Tongue (tissue), 2 donors: ENCODE data around the gene ZNF343. TPM values are rescaled to one million over a fixed set of nuclear protein-coding genes. Genes with fewer than 3 reads are reported as not detected.
A peak's percentile ranks its signal among the peaks of the same experiment; 100 is the strongest.
"Not testable (repeated sequence)": the region's sequence is repeated elsewhere in the genome, so short reads cannot be mapped to it uniquely, and the experiment has no call there.

Experiments
- DNase-seq: peaks from one replicate; pipeline ENCODE4 v3.0.0-alpha.2; 2015
- total RNA-seq: library from RNA; depleted of rRNA; stranded (reverse); fragments of >200 nt; gene quantifications from one replicate; pipeline ENCODE4 v1.2.3, GENCODE V29; 2014

The ZNF343 gene
- 21.8 TPM for total RNA-seq

DNA sequence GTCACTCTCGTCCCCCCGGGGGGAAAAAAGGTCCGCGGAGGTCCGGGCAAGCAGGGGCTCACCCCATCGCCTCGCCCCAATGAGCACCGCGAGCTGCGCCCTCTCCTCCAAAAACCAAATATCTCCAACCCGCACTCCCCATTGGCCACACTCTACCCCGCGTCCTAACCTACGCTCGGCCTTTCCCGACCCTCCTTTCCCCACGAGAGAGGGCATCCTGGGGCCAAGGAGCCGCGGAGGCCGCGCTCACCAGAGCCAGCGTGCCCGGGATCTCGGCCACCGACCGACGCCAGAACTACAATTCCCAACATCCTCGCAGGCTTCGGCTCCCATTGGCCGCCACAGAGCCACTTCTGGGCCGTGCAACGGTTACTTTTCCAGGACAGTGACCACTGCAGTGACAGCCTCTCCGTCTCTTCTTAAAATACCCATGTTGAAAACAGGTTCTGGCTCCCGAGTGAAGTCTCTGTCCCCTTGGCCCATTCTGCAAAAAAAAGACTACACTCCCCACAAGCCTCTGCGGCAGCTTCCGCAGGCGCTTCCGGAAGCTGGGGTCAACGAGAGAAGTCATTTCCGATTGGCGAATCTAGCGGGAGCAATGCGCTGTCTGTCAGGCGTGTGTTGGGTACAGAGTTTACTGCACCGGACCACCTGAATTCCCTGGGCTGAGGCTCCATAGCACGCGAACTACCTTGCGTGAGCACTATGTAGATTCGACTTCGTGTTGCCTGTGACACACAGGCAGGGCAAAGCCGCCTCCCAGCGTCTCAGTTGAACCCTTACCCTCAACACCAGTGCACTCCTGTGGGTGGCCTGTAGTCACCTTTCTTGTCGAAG is at the start of gene ZNF343:
Gene ZNF343, minus strand, starts transcription at position 285 of the 837 bp plus-strand sequence. CDS start 15,020 bp downstream, outside the sequence.
- DNase-seq: peak; percentile 94

GRCh38 chr20:2557873-2558580 is 49.3 kb upstream of the ZNF343 start:
- no peak for DNase-seq

GRCh38 chr20:2545594-2545993 is 36.9 kb upstream of the ZNF343 start:
- DNase-seq: no peak

DNA sequence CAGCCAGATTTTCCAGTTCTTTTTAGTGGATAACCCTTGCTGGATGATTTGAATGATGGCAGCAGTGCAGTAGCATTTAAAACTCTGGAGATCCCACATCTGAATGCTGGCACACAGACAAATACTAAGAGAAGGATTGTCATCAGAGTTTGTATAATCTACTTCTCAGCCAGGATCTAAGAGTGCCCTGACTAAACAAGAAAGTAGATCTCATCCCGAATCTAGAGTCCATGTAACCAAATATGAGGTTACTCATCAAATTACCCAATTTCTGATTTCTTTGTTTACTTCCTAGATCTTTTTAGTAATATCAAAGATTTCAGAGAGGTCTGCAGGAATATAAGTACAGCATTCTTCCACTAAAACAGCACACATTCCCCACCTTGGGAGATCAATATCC is 35.5 kb upstream of the ZNF343 start:
- no peak for DNase-seq

GRCh38 chr20:2542361-2542760 is 33.6 kb upstream of the ZNF343 start:
- DNase-seq: no peak

DNA sequence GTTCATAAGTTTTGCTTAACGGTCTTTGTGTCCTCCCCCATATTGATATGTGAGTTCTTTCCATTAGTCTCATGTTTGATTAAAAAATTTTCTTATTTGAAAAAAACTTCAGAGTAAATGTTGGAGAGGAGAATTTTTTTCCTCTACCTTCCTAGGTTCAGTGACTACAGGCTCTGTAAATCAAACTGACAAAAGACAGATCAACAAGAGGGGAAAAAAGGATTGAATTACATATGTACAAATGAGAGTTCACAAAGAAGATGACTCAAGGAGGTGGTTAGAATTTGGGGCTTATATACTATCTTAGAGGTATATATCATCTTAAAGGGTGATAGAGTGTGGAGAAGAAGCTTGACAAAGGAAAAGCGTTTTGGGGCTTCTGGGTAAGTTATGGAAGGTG is 33.2 kb upstream of the ZNF343 start:
- no peak for DNase-seq

- no peak for DNase-seq
These were observed 30.4 kb upstream of the ZNF343 start for GRCh38 chr20:2538931-2539720.

DNA sequence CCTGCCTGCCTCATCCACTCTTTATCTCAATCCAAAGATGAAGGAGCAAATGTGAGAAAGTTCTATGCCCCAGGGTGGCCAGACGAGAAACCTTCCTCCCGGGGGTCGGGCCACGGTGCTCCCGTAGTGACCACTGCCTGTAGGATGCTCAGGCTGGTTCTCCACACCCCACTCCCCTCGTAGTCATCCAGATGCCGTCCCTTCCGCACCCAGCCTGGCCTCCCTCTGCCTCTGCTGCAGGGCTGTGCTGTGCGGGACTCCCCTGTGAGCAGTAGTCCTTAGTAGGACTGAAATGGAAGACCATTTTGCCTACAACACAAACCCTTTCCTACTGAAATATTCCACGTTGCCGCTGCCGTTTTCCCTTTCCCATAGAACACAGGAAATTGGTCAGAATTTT is 29.6 kb upstream of the ZNF343 start:
- no peak for DNase-seq

- no peak for DNase-seq
These were observed 28.4 kb upstream of the ZNF343 start for GRCh38 chr20:2537101-2537500.

GRCh38 chr20:2536560-2536986 is 27.9 kb upstream of the ZNF343 start, which contains the start of gene TMC2:
Gene TMC2, plus strand, starts transcription at chr20:2536573. Its CDS starts 49 bp downstream, at chr20:2536622.
- no peak for DNase-seq

DNA sequence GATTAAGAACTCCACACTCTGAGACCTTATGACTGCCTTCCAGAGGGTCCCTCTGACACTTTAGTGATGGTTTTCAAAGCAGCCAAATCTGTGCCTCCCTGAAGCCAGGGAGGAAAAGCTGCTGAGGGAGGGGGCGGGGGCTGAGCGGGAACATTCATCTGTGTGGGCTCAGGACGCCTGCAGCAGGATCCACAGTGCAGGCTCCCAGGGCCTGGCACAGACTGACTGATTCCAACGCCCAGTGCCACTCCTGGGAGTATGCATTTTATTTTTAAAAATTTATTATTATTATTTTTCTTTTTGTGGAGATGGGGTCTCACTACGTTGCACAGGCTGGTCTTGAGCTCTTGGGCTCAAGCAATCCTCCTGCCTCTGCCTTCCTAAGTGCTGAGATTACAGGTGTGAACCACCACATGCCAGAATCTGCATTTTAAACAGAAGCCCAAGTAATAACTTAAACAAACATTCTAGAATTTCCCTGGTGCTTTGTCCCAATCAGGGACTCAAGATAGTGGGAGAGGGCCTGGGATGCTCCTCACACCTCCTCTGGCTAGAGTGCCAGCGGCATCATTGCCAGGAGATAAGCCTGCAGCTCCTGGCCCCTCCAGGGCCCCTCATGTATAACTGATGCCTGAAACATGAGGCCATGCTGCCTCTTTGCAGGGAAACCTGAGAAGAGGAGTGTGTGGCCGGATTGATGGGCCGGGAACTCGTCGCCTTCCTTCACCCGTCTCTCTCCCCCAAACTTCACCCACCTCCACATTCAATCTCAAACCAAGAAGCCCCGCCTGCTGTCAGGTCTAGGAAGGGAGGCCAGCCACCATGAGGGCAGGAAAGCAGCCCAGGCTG is 27.2 kb upstream of the ZNF343 start:
- no peak for DNase-seq

GRCh38 chr20:2533118-2533517 is 24.4 kb upstream of the ZNF343 start:
- DNase-seq: no peak

DNA sequence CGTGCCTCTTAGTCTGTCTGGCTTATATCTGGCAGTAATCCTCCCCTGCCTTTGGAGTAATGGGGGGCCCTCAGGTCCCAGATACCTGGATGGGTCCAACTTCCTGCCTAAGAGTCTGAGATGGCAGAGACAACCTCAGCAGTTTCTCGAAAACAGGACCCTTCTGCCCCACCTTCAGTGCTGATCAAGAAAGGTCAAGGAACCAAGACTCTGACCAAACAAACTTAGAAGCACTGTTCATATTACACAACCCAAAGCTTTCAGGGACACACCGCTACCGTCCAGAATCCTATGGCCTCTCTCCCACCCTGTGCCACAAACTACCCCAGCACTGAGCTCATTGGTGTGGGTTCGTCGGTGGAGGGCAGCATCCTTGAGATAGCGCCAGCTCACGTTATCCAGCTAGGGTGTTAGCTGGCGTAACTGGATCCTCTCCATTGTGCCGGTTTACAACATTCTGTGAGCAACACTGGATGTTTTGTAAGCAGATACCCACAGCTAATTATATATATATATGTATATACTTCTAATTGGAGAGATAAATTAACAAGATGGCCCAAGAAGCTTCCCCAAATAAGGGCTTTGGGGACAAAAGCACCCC is 20.1 kb upstream of the ZNF343 start:
- no peak for DNase-seq

DNA sequence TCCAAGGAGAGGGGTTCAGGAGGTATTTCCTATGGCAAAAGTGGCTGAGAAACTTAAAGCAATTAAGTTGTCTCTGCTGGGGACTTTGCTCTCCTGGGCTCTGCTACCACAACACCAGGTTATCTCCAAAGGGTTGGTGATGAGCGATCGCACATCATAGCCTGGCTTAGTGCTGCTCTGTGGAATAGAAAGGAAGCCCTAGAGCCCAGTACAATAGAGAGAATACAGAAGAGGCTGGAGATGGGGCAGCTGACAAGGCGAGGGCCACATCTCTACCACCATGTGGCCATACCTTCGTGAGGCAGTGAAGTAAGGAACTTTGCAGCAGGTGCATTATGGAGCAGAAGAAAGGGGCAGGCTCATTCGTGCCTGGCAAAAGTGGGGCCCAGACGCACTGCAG is 19.0 kb upstream of the ZNF343 start:
- DNase-seq: no peak

DNA sequence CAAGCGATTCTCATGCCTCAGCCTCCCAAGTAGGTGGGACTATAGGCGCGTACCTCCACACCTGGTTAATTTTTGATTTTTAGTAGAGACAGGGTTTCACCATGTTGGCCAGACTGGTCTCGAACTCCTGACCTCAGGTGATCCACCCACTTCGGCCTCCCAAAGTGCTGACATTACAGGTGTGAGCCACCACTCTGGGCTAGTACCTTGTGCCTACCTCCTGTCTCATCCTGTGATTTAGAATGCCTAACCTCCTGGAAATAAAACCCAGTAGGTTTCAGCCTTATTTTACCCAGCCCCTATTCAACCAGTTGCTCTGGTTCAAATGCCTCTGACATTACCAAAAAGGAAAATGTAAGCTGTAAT is 17.5 kb upstream of the ZNF343 start:
- not testable (repeated sequence) for DNase-seq

DNA sequence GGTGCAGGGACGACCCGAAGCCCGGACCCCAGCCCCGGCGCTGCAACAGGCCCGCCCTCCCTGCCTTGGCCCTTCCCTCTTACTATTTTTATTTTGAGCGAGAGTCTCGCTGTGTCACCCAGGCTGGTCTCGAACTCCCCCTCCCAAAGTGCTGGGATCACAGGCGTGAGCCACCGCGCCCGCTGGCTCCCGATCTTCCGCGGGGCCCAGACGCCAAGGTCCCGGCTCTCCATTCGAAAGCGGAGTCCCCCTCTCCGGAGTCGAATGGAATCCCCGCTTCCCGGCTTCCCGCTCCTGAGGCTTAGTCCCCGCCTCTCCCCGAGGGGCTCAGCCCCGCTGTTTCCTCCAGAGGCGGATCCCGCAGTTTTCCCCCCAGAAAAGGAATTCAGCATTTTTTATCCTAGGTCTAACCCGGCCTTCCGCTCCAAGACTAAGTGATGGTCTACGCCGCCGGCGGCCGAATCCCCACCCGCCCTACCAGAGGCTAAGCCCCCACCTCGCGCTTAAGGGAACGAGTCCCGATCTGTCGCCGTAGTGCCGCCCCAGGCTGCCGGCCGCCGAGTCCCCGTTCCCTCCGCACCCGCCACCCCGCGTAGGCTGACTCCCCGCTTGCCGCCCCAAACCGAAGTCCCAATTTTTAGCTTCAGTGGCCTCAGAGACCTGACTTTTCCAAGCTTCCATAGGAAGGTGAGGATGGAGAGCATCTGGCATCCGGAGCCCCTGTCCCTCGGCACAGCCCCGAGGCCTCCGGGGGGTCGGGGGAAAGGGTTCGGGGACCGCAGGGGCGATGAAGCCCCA is 16.2 kb upstream of the ZNF343 start:
- peak; percentile 74 for DNase-seq

GRCh38 chr20:2523919-2524708 is 15.4 kb upstream of the ZNF343 start:
- DNase-seq: peak; percentile 94

DNA sequence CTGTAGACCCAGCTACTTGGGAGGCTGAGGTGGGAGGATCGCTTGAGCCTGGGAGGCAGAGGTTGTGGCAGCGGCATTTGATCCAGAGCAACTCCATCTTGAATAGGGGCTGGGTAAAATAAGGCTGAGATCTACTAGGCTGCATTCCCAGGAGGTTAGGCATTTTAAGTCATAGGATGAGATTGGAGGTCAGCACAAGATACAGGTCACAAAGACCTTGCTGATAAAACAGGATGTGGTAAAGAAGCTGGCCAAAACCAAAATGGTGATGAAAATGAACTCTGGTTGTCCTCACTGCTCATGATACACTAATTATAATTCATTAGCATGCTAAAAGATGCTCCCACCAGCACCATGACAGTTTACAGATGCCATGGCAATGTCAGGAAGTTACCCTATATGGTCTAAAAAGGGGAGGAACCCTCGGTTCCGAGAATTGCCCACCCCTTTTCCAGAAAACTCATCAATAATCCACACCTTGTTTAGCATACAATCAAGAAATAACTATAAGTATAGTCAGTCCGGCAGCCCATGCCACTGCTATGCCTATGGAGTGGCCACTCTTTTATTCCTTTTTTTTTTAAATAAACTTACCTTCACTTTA is 14.2 kb upstream of the ZNF343 start:
- not testable (repeated sequence) for DNase-seq
